Loucy (cell line): ENCODE results near the gene LRRC30.

Experiments used
- H2AFZ ChIP-seq: fragments of 200-600 bp; sonication (generic); 2 replicates; pipeline ENCODE4 v1.6.0; 2016; ENCODE audit warnings: antibody characterized with exemption, mild to moderate bottlenecking, low read length, moderate library complexity
- H3F3A ChIP-seq: fragments of 200-600 bp; 2 replicates; pipeline ENCODE4 v1.6.0; 2016; ENCODE audit warnings: antibody characterized with exemption, low read depth, mild to moderate bottlenecking
- H3K27me3 ChIP-seq: fragments of 200-600 bp; sonication (generic); 2 replicates; pipeline ENCODE4 v1.6.1; 2014; ENCODE audit warnings: low read length, mild to moderate bottlenecking; ENCODE audit not compliant: insufficient read depth, poor library complexity, severe bottlenecking
- H3K36me3 ChIP-seq: fragments of 200-600 bp; sonication (generic); 2 replicates; pipeline ENCODE4 v1.6.1; 2016; ENCODE audit warnings: low read length; ENCODE audit not compliant: insufficient read depth
- H3K4me1 ChIP-seq: fragments of 200-600 bp; sonication (generic); 2 replicates; pipeline ENCODE4 v1.5.1; 2014; ENCODE audit warnings: low read length, mild to moderate bottlenecking; ENCODE audit not compliant: insufficient read depth, poor library complexity, severe bottlenecking
- H3K4me2 ChIP-seq: fragments of 200-600 bp; sonication (generic); 2 replicates; pipeline ENCODE4 v1.6.0; 2014; ENCODE audit warnings: antibody characterized with exemption, low read length, low read depth, mild to moderate bottlenecking; ENCODE audit not compliant: poor library complexity, severe bottlenecking
- H3K4me3 ChIP-seq: fragments of 200-600 bp; sonication (generic); 2 replicates; pipeline ENCODE4 v1.5.1; 2014; ENCODE audit warnings: low read length, mild to moderate bottlenecking, mixed read lengths; ENCODE audit not compliant: poor library complexity, severe bottlenecking
- H3K79me2 ChIP-seq: fragments of 200-600 bp; sonication (generic); 2 replicates; pipeline ENCODE4 v1.6.1; 2014; ENCODE audit warnings: low read length; ENCODE audit not compliant: insufficient read depth
- H3K9ac ChIP-seq: fragments of 200-600 bp; sonication (generic); 2 replicates; pipeline ENCODE4 v1.6.0; 2014; ENCODE audit warnings: mild to moderate bottlenecking, low read depth, low read length, moderate library complexity; ENCODE audit not compliant: poor library complexity, severe bottlenecking
- H3K9me2 ChIP-seq: fragments of 200-600 bp; sonication (generic); replicated peaks from 2 replicates; pipeline ENCODE4 v1.6.1; 2016; ENCODE audit warnings: low read depth, low read length, mixed read lengths
- H3K9me3 ChIP-seq: fragments of 200-600 bp; sonication (generic); 2 replicates; pipeline ENCODE4 v1.6.1; 2014; ENCODE audit warnings: mild to moderate bottlenecking, antibody characterized with exemption, low read length, low read depth; ENCODE audit not compliant: insufficient read depth
- H4K20me1 ChIP-seq: fragments of 200-600 bp; sonication (generic); 2 replicates; pipeline ENCODE4 v1.6.0; 2014; ENCODE audit warnings: antibody characterized with exemption, low read length, mild to moderate bottlenecking; ENCODE audit not compliant: insufficient read depth, poor library complexity, severe bottlenecking
- CTCF ChIP-seq: fragments of 200-600 bp; sonication (generic); conservative IDR thresholded peaks from 2 replicates; pipeline ENCODE4 v1.5.1; 2014; ENCODE audit warnings: mild to moderate bottlenecking, antibody characterized with exemption, low read length
- EZH2phosphoT487 ChIP-seq: fragments of 200-600 bp; IDR thresholded peaks from 2 replicates; pipeline ENCODE4 v1.6.1; 2018; ENCODE audit warnings: antibody characterized with exemption, mild to moderate bottlenecking, moderate library complexity, borderline replicate concordance

The LRRC30 gene

GRCh38 chr18:7191736-7192135, 39.2 kb upstream of the LRRC30 start:
- H3K9me3 ChIP-seq = no peaks in the 10 kb centered on the region
- TF ChIP-seq EZH2phosphoT487 (no peak), CTCF (no peak)
- no peaks in the 10 kb centered on the region for H3K79me2 ChIP-seq
- no peak overlapping the region for H3K4me3 ChIP-seq
- no peaks in the 10 kb centered on the region for H3K9me2 ChIP-seq
- H3K9ac ChIP-seq = no peak overlapping the region
- H4K20me1 ChIP-seq = no peaks in the 10 kb centered on the region
- H3K4me1 ChIP-seq = no peaks in the 10 kb centered on the region
- no peaks in the 10 kb centered on the region for H3F3A ChIP-seq
- H3K27me3 ChIP-seq = no peaks in the 10 kb centered on the region
- no peaks in the 10 kb centered on the region for H3K36me3 ChIP-seq
- H2AFZ ChIP-seq = no peak overlapping the region
- no peak overlapping the region for H3K4me2 ChIP-seq

GRCh38 chr18:7195266-7195665, 35.6 kb upstream of the LRRC30 start:
- H3F3A ChIP-seq = no peaks in the 10 kb centered on the region
- H3K9me2 ChIP-seq = no peaks in the 10 kb centered on the region
- no peaks in the 10 kb centered on the region; the same call in 1 of the 2 replicates for H3K9me3 ChIP-seq
- no peaks in the 10 kb centered on the region for H4K20me1 ChIP-seq
- H3K79me2 ChIP-seq = no peaks in the 10 kb centered on the region
- H2AFZ ChIP-seq = no peak overlapping the region
- no peaks in the 10 kb centered on the region for H3K27me3 ChIP-seq
- H3K36me3 ChIP-seq = no peaks in the 10 kb centered on the region
- no peak overlapping the region for H3K9ac ChIP-seq
- no peak for TF ChIP-seq CTCF
- no peak for TF ChIP-seq EZH2phosphoT487
- no peak overlapping the region for H3K4me3 ChIP-seq
- no peaks in the 10 kb centered on the region for H3K4me1 ChIP-seq
- no peak overlapping the region for H3K4me2 ChIP-seq

GRCh38 chr18:7196421-7196820, 34.5 kb upstream of the LRRC30 start:
- Histone ChIP-seq H3K4me3 (no peak overlapping the region), H3K79me2 (no peaks in the 10 kb centered on the region), H4K20me1 (no peaks in the 10 kb centered on the region), H3K4me2 (no peak overlapping the region), H3K36me3 (no peaks in the 10 kb centered on the region), H2AFZ (no peak overlapping the region), H3K27me3 (no peaks in the 10 kb centered on the region), H3K9me2 (no peaks in the 10 kb centered on the region), H3F3A (no peaks in the 10 kb centered on the region), H3K9me3 (no peaks in the 10 kb centered on the region; the same call in 1 of the 2 replicates), H3K4me1 (no peaks in the 10 kb centered on the region), H3K9ac (no peak overlapping the region)
- TF ChIP-seq CTCF (no peak), EZH2phosphoT487 (no peak)
